HCT116 (cell line): ENCODE data around the gene GDAP2. TPM values are rescaled to one million over a fixed set of nuclear protein-coding genes. Genes with fewer than 3 reads are reported as not detected.

Source experiments
- ATAC-seq: fragments of 200-7000 bp; cut with Tn5 transposase; 2 replicates; pipeline ENCODE4 v1.9.1; 2020; ENCODE audit warnings: mild to moderate bottlenecking, moderate library complexity
- BruUV-seq: library from RNA; stranded (reverse); fragments of 400-500 nt; replicated peaks from 2 replicates; lab custom pipeline; 2021; lab: Mats Ljungman, UMichigan
- CTCF ChIA-PET: fragments of 300-600 bp; sonication (Branson Sonifier 250); formaldehyde crosslinking; loops from one replicate; lab custom pipeline; 2021; ENCODE audit warnings: antibody characterized with exemption; lab: Charles Lee
- POLR2A ChIA-PET: fragments of 300-600, 350-600 bp; sonication (Branson Sonifier 250); formaldehyde crosslinking; loops from one replicate; lab custom pipeline; 2021; ENCODE audit warnings: antibody characterized with exemption; lab: Charles Lee
- RAD21 ChIA-PET, 2 experiments: fragments of 300-600 bp; sonication (Branson Sonifier 250); formaldehyde crosslinking; loops; one replicate each; lab custom pipeline; 2023; ENCODE audit warnings: low total read pairs in 2 of 2; ENCODE audit not compliant: uncharacterized antibody in 2 of 2, unreplicated experiment in 2 of 2, low non-redundant PET in 1 of 2; lab: Charles Lee
- DNase-seq: peaks from one replicate; pipeline ENCODE4 v3.0.0-alpha.2; 2010; ENCODE audit warnings: low read depth, low spot score
- H2AFZ ChIP-seq: fragments of 200-600 bp; shearing (Covaris generic), sonication (generic); 2 replicates; pipeline ENCODE4 v1.6.1; 2017; ENCODE audit warnings: low read depth, mixed run types, mixed read lengths, antibody characterized with exemption, low read length; ENCODE audit not compliant: poor library complexity, severe bottlenecking
- H3K27ac ChIP-seq: 2 replicates; pipeline ENCODE4 v1.5.1; 2012; ENCODE audit warnings: low read depth, low read length
- H3K27me3 ChIP-seq: fragments of 200-600 bp; sonication (generic); 2 replicates; pipeline ENCODE4 v1.6.1; 2016; ENCODE audit warnings: mixed run types, low read length, mixed read lengths; ENCODE audit not compliant: insufficient read depth
- H3K36me3 ChIP-seq, 2 experiments: fragments of 200-500 bp in 1 of 2; fragments of 200-600 bp in 1 of 2; sonication (Bioruptor generic) in 1 of 2; sonication (generic) in 1 of 2; 2 replicates each; pipeline versions ENCODE4 v1.5.1 to v1.6.1; 2014 to 2016; ENCODE audit warnings: low read length in 2 of 2, inconsistent platforms in 1 of 2, mixed read lengths in 1 of 2, mixed run types in 1 of 2; ENCODE audit not compliant: insufficient read depth in 2 of 2, control insufficient read depth in 1 of 2
- H3K4me1 ChIP-seq, 2 experiments: fragments of 200-600 bp in 1 of 2; sonication (generic) in 1 of 2; 2 replicates each; pipeline versions ENCODE4 v1.5.1 to v1.6.1; 2012 to 2017; ENCODE audit warnings: low read length in 2 of 2, inconsistent platforms in 1 of 2, mild to moderate bottlenecking in 1 of 2, mixed read lengths in 1 of 2, mixed run types in 1 of 2, moderate library complexity in 1 of 2; ENCODE audit not compliant: insufficient read depth in 2 of 2, control insufficient read depth in 1 of 2
- H3K4me2 ChIP-seq: fragments of 200-600 bp; sonication (generic); 2 replicates; pipeline ENCODE4 v1.6.1; 2017; ENCODE audit warnings: mixed run types, low read length, mixed read lengths
- H3K4me3 ChIP-seq, 2 experiments: fragments of 200-600 bp in 1 of 2; sonication (generic) in 1 of 2; replicated peaks in 1 of 2; 2 replicates each; pipeline ENCODE4 v1.5.1; 2011 to 2016; ENCODE audit warnings: low read length in 2 of 2, control low read depth in 1 of 2, low read depth in 1 of 2, mild to moderate bottlenecking in 1 of 2, mixed read lengths in 1 of 2, mixed run types in 1 of 2
- H3K79me2 ChIP-seq: fragments of 200-600 bp; sonication (generic); 2 replicates; pipeline ENCODE4 v1.6.1; 2017; ENCODE audit warnings: mild to moderate bottlenecking, mixed run types, low read length, moderate library complexity, mixed read lengths; ENCODE audit not compliant: insufficient read depth
- H3K9ac ChIP-seq: fragments of 200-600 bp; sonication (generic); 2 replicates; pipeline ENCODE4 v1.6.1; 2016; ENCODE audit warnings: low read length, mixed read lengths
- H3K9me2 ChIP-seq: fragments of 200-600 bp; sonication (generic), shearing (Covaris generic); 2 replicates; pipeline ENCODE4 v1.6.1; 2017; ENCODE audit warnings: mixed run types, mild to moderate bottlenecking, moderate library complexity; ENCODE audit not compliant: insufficient read depth
- H3K9me3 ChIP-seq, 2 experiments: fragments of 200-500 bp in 1 of 2; fragments of 200-600 bp in 1 of 2; sonication (Bioruptor generic) in 1 of 2; sonication (generic) in 1 of 2; 2 replicates each; pipeline ENCODE4 v1.6.1; 2014 to 2017; ENCODE audit warnings: low read length in 2 of 2, mixed read lengths in 2 of 2, inconsistent platforms in 1 of 2, low read depth in 1 of 2, mild to moderate bottlenecking in 1 of 2, mixed run types in 1 of 2, moderate library complexity in 1 of 2; ENCODE audit not compliant: control insufficient read depth in 1 of 2, insufficient read depth in 1 of 2
- H4K20me1 ChIP-seq: fragments of 200-600 bp; sonication (generic), shearing (Covaris generic); 2 replicates; pipeline ENCODE4 v1.6.1; 2017; ENCODE audit warnings: mixed run types, mild to moderate bottlenecking, moderate library complexity; ENCODE audit not compliant: insufficient read depth
- ATF3 ChIP-seq: IDR thresholded peaks from 2 replicates; pipeline ENCODE4 v1.6.1; 2012
- CEBPB ChIP-seq: IDR thresholded peaks from 2 replicates; pipeline ENCODE4 v1.6.1; 2012; ENCODE audit warnings: low read depth
- MAX ChIP-seq: IDR thresholded peaks from 2 replicates; pipeline ENCODE4 v1.6.1; 2012
- REST ChIP-seq: IDR thresholded peaks from 2 replicates; pipeline ENCODE4 v1.6.1; 2012; ENCODE audit warnings: low read depth
- SIN3A ChIP-seq: IDR thresholded peaks from 2 replicates; pipeline ENCODE4 v1.6.1; 2012; ENCODE audit warnings: low read depth
- SRF ChIP-seq: IDR thresholded peaks from 2 replicates; pipeline ENCODE4 v1.6.1; 2012; ENCODE audit warnings: low read depth
- ZNF274 ChIP-seq: fragments of 200-500 bp; sonication (Bioruptor generic); IDR thresholded peaks from 2 replicates; pipeline ENCODE4 v1.6.1; 2014; ENCODE audit warnings: mild to moderate bottlenecking, low read depth, low read length, inconsistent platforms
- intact Hi-C: fragments of 100-400 bp; cut with micrococcal nuclease; formaldehyde crosslinking; loops from 2 replicates; pipeline ENCODE4 v1.10.0; 2022
- total RNA-seq: library from RNA; stranded (reverse); gene quantifications from one replicate; pipeline ENCODE4 v1.2.1, GENCODE V29; 2021; ENCODE audit not compliant: unreplicated experiment

The GDAP2 gene
- total RNA-seq, 1 experiment from 2014 or later = 21.4 TPM

GRCh38 chr1:117826119-117826518, 103.3 kb downstream of the GDAP2 start:
- no peaks in the 10 kb centered on the region for H3K9me3 ChIP-seq
- intact Hi-C loops = no loop called here
- no peaks in the 10 kb centered on the region for H3K9me2 ChIP-seq
- DNase-seq (no peak), ATAC-seq (peak; percentile 26; the same call in 1 of the 2 replicates)
- H3K4me1 ChIP-seq = peaks cover 2 to 28% of the 10 kb centered on the region in 2 experiments; a peak in 2 of 4 replicates
- no peaks in the 10 kb centered on the region for H3K27me3 ChIP-seq
- no peak overlapping the region for H3K9ac ChIP-seq
- no peaks in the 10 kb centered on the region for H4K20me1 ChIP-seq
- ChIA-PET POLR2A (no interaction called here), CTCF (no interaction called here), RAD21 (no interaction called here)
- peak overlapping the region; percentile 50 for H3K4me2 ChIP-seq
- no peaks in the 10 kb centered on the region for H3K79me2 ChIP-seq
- H3K27ac ChIP-seq = no peak overlapping the region
- no peak overlapping the region for H2AFZ ChIP-seq
- no peak for TF ChIP-seq ATF3
- TF ChIP-seq ZNF274 = no peak
- TF ChIP-seq SRF = no peak
- TF ChIP-seq SIN3A = no peak
- no peak for TF ChIP-seq MAX
- TF ChIP-seq CEBPB = no peak
- no peak for TF ChIP-seq REST
- BruUV-seq = no TSS peak
- H3K4me3 ChIP-seq = no peak overlapping the region
- H3K36me3 ChIP-seq = no peaks in the 10 kb centered on the region
